GM19397 (cell line): Measurements from ENCODE around the gene CLASP1.
"Not testable (repeated sequence)": the region's sequence is repeated elsewhere in the genome, so short reads cannot be mapped to it uniquely, and the experiment has no call there.

ENCODE experiments used
- ATAC-seq: cut with Tn5 transposase; IDR thresholded peaks from one replicate; pipeline ENCODE4 v1.9.1; 2021; ENCODE audit warnings: mild to moderate bottlenecking, moderate library complexity; ENCODE audit not compliant: unreplicated experiment

CLASP1 gene

DNA sequence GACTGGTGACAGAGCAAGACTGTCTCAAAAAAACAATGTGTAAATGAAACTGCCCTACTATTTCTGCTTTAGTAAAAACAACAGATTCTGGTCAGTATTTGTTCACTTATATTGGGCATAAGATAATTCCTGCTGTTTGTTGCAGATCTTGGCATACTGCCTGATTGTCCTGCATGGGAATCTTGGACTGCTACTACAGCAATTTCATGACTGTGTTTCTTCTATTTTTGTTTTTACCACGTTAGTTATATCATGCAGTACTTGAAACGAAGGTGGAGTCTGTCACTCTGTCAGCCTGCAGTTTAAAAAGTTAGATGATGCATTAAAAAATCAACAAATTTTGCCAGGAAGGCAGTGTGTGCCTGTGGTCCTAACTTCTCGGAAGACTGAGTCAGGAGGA is 14.2 kb upstream of the CLASP1 start:
- no peak for ATAC-seq

DNA sequence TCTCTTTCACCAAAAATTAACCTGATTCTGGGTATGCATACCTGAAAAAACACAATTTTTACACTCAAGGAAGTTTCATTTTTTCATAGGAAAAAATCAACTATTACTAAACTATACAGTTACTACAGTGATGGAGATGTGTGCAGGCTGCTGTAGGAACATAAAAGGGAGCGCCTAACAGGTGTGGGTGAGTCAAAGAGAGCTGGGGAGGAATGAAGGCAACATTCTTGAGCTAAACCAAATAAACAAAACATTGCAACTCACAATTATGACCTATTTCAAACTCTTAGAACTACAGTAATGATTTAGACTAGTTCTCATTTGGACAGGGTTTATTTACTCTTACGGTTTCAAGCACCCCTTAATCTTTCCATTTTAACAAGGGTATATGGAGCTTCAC is 13.4 kb upstream of the CLASP1 start:
- ATAC-seq, result no peak

DNA sequence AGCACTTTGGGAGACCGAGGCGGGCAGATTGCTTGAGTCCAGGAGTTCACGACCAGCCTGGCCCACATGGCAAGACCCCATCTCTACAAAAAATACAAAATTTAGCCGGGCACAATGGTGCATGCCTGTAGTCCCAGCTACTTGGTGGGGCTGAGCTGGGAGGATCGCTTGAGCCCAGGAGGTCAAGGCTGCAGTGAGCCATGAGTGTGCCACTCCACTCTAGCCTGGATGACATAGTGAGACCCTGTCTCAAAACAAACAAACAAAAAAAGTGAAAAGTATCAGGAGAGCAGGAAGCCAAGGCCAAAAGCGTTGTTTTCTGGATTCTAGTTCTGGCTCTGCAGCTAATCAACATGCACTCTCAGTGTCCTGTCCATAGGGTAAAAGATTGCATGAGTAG is 10.7 kb upstream of the CLASP1 start:
- no peak for ATAC-seq

DNA sequence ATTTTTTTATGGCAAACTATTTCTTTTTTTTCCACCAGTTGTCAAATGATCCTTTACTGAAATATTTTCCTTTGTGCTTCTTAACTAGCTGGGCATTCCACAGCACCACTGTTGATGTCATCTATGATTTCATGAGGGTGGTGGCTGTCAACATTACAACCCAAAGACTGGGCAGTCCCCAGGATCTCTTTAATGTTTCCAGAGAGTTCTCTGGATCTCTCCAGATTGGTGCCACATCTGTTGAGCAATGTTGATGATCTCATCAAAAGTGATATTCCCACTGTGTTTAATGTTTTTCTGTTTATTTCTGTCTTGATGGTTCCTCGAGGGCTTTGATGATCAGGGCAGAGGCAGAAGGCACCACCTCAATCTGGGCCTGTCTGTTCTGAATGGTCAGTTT is 9.1 kb upstream of the CLASP1 start:
- not testable (repeated sequence) for ATAC-seq

- no peak for ATAC-seq
These were observed 3.8 kb upstream of the CLASP1 start for GRCh38 chr2:121653035-121653434.

- peak; percentile 6 for ATAC-seq
These were observed 1.2 kb upstream of the CLASP1 start for GRCh38 chr2:121650315-121650930.

GRCh38 chr2:121649596-121650314 is 493 bp upstream of the CLASP1 start:
- ATAC-seq, result peak; percentile 89

DNA sequence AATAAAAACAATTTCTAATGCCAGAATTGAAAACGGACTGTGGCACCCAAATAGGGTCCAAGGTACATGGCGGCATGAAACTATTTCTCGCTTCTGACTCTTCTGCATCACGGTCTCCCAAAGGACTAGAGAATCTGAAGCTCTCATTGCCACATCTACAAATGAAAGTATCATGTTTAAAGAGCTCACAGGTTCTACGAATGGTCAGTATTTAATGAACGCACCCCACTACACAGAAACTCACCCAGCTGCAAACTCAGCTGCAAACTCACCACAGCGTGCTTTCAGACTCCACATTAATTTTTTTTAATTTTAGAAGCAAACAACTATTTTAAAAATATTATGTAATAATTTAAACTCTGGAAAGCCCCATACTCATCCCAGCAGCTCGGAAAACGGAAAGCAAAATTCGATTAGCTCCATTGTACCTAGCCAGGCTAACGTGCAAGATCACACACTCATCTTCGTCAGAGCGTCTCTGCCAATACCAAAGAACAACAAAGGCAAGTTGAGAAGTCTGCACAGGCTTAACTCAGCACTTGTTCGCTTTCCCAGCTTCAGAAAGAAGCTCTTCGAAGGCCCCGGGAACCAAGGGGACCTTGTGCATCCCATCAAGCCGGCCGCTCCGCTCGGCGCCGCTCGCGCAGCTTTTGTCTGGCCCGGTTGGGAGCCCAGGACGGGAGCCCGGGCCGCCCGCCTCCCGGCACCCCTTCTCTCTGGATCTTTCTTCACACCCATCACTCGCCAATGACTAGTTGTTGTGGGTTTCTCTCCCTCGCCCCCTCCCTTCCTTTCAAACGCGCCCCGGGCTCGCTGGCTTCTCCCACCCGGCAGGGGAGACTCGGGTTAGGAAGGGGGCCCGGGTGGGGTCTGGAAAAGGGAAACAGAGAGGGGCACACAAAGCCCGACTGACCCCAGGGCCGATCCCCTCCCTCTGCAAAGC is 785 bp downstream of the CLASP1 start:
- peak; percentile 13 for ATAC-seq

DNA sequence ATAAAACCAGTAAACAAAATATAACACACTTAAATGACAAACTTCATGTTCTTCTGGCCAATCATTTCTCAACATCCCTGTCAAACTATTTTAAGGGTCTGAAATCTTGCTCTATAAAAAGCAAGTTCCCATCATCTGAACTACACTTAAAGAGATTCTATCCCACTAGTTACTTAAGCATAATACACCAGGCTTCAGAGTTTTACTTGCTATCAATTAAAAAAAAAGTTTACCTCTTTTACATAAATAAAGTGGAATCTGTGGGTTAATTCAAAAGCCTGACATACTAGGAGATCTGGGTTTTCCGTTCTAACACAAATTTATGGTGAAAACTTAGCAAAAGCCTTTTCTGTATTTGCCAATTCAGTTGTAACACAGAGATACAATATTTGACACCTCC is 1.9 kb downstream of the CLASP1 start:
- ATAC-seq, result no peak

DNA sequence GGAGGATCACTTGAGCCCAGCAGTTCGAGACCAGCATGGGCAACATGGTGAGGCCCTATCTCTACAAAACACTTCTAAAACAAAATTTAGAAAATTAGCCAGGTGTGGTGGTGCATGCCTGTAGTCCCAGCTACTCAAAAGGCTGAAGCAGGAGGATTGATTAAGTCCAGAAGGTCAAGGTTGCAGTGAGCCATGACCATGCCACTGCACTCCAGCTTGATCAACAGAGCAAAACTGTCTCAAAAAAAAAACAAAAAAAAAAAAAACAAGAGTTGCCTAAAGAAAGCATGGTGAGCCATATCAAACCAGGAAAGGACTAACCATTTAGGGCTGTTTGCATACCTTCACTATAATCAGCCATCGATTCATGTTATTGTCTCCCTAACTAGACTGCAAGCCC is 4.5 kb downstream of the CLASP1 start:
- no peak for ATAC-seq

GRCh38 chr2:121643877-121644276 is 5.4 kb downstream of the CLASP1 start:
- no peak for ATAC-seq

- ATAC-seq, result no peak
These were observed 8.6 kb downstream of the CLASP1 start for GRCh38 chr2:121640380-121641316.

DNA sequence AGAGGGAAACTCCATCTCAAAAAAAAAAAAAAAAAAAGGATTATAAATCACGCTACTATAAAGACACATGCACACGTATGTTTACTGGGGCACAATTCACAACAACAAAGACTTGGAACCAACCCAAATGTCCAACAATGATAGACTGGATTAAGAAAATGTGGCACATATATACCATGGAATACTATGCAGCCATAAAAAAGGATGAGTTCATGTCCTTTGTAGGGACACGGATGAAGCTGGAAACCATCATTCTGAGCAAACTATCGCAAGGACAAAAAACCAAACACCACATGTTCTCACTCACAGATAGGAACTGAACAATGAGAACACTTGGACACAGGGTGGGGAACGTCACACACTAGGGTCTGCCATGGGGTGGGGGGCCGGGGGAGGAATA is 9.4 kb downstream of the CLASP1 start:
- not testable (repeated sequence) for ATAC-seq

GRCh38 chr2:121638333-121638732 is 10.9 kb downstream of the CLASP1 start:
- ATAC-seq, result no peak

- ATAC-seq, result no peak
These were observed 13.9 kb downstream of the CLASP1 start for GRCh38 chr2:121635371-121635770.

GRCh38 chr2:121634354-121635307 is 14.6 kb downstream of the CLASP1 start:
- no peak for ATAC-seq

DNA sequence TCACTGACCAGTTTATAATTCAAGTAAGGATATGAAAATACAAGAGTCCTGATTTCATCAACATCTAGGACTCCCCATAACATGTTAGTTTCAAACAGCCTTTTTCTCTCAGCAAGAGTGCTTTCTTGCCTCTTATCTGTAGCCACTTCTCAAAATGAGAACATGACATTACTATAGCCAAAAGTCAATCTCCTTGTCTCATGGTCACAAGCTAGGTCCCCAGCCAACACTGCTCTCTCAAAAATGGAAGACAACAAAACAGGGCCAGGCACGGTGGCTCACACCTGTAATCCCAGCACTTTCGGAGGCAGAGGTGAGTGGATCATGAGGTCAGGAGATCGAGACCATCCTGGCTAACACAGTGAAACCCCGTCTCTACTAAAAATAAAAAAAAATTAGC is 15.8 kb downstream of the CLASP1 start:
- ATAC-seq, result no peak

- no peak for ATAC-seq
These were observed 21.7 kb downstream of the CLASP1 start for GRCh38 chr2:121627525-121628050.
